ENCODE data around the gene ZNF580. TPM values are rescaled to one million over a fixed set of nuclear protein-coding genes. Genes with fewer than 3 reads are reported as not detected.

Gene ZNF580
- total and polyA plus RNA-seq, 9 of the 15 experiments (the other 6 are each of a cell fraction or from before 2014, with no cell fraction given) = 2.3 to 47.4 (median 6.0) TPM

- peak; percentile 61 for TF ChIP-seq TAF9B (IDR thresholded peaks at IDR 0.05; ENCODE audit: partially characterized antibody)
- no peak for TF ChIP-seq ARHGAP35 (IDR thresholded peaks at IDR 0.05; ENCODE audit: partially characterized antibody)
- no peak for TF ChIP-seq ZNF124 (CRISPR knock-in tag; IDR thresholded peaks at IDR 0.05)
- no peak for TF ChIP-seq SMARCC2 (IDR thresholded peaks at IDR 0.05; ENCODE audit: low read depth)
- no peak for TF ChIP-seq XRCC4 (IDR thresholded peaks at IDR 0.05; ENCODE audit: extremely low read depth, insufficient read depth, insufficient read length)
- TF ChIP-seq NFATC3 (IDR thresholded peaks at IDR 0.05) = no peak
- peak; percentile 76; the same call in 1 of the 2 replicates for TF ChIP-seq ZBTB2 (IDR thresholded peaks at IDR 0.05)
- no peak for TF ChIP-seq ILF3 (IDR thresholded peaks at IDR 0.05; ENCODE audit: borderline replicate concordance)
- TF ChIP-seq PHF8 (IDR thresholded peaks at IDR 0.05; ENCODE audit: borderline replicate concordance, low read length) = peak; percentile 81; the same call in 1 of the 2 replicates
- TF ChIP-seq BRCA1 (IDR thresholded peaks at IDR 0.05) = no peak
- TF ChIP-seq BRCA1 (CRISPR knock-in tag; IDR thresholded peaks at IDR 0.05) = no peak
- peak; percentile 13 for TF ChIP-seq HCFC1 (IDR thresholded peaks at IDR 0.05; ENCODE audit: low read depth, low read length)
- TF ChIP-seq POLR2AphosphoS2 (IDR thresholded peaks at IDR 0.05; ENCODE audit: low read length) = no peak
- TF ChIP-seq NFIC (IDR thresholded peaks at IDR 0.05) = no peak
- no peak for TF ChIP-seq RBM15 (IDR thresholded peaks at IDR 0.05; ENCODE audit: insufficient read depth, low read length)
- 0 out of 2 replicates have a peak, but pooled peaks have one; percentile 25 for TF ChIP-seq CREB3 (tag; conservative IDR thresholded peaks at IDR 0.05; ENCODE audit: low read depth)
- TF ChIP-seq USF2 (CRISPR knock-in tag; IDR thresholded peaks at IDR 0.05) = peak; percentile 79
- TF ChIP-seq NR1H2 (CRISPR knock-in tag; IDR thresholded peaks at IDR 0.05) = no peak
- no peak for TF ChIP-seq FOXA3 (CRISPR knock-in tag; conservative IDR thresholded peaks at IDR 0.05 in 1 of 2, IDR thresholded peaks at IDR 0.05 in 1 of 2)
- no peak for TF ChIP-seq TCF15 (CRISPR knock-in tag; IDR thresholded peaks at IDR 0.05)
- TF ChIP-seq SIX5 (IDR thresholded peaks at IDR 0.05; ENCODE audit: borderline replicate concordance in 1 of 2, insufficient read depth in 1 of 2, low read depth in 1 of 2, low read length in 2 of 2) = no peak
- no peak for TF ChIP-seq HINFP (tag; conservative IDR thresholded peaks at IDR 0.05; ENCODE audit: low read depth)
- TF ChIP-seq RBBP5 (IDR thresholded peaks at IDR 0.05; ENCODE audit: borderline replicate concordance, insufficient read depth, low read length, poor library complexity, severe bottlenecking) = peak; percentile 62
Observed at GRCh38 chr19:55654868-55655647, 14.3 kb downstream of the ZNF580 start, which contains the start of gene U2AF2 (continued).
